AG04449 (cell line): Measurements from ENCODE around the gene IL1RAPL1.

Experiments
- CTCF ChIA-PET: fragments of 350-600 bp; formaldehyde crosslinking; extraction: SDS; loops from one replicate; lab custom pipeline; 2021; ENCODE audit warnings: antibody characterized with exemption; lab: Yijun Ruan, JAX
- POLR2A ChIA-PET: fragments of 400-600, 350-600 bp; formaldehyde crosslinking; extraction: SDS; loops from one replicate; lab custom pipeline; 2020; ENCODE audit warnings: antibody characterized with exemption, inconsistent platforms; lab: Yijun Ruan, JAX
- DNase-seq: peaks from one replicate; pipeline ENCODE4 v3.0.0-alpha.2; 2010; ENCODE audit warnings: low read depth, low spot score
- H3K4me3 ChIP-seq: 2 replicates; pipeline ENCODE4 v1.5.1; 2011; ENCODE audit warnings: low read depth, mild to moderate bottlenecking, control low read depth, low read length
- TF ChIP-seq, protein P1 (sequence below): IDR thresholded peaks from one replicate; pipeline ENCODE4 v1.5.1; 2011; ENCODE audit warnings: mild to moderate bottlenecking, moderate library complexity, low read length, control low read depth, inconsistent platforms; ENCODE audit not compliant: insufficient read depth; ENCODE audit errors: missing control alignments

The IL1RAPL1 gene

DNA sequence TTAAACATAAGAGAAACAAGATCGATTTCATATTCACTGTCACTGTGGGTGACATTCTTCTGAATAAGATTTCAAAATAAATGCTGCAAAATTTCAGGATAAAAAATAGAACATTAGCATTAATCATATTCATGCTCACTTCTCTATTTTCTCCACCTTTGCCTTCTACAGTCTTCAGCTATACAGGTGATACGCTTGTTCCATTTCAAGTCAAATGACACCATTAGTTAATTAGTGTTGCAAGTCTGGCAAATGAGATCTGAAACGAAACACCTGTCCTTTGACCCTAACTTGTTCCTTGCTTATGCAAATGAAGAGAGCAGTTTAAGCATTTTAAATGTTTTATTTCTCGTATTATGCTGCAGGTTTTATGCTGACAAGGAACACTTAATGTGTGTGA is 960.6 kb downstream of the IL1RAPL1 start:
- TF ChIP-seq, protein P1, sequence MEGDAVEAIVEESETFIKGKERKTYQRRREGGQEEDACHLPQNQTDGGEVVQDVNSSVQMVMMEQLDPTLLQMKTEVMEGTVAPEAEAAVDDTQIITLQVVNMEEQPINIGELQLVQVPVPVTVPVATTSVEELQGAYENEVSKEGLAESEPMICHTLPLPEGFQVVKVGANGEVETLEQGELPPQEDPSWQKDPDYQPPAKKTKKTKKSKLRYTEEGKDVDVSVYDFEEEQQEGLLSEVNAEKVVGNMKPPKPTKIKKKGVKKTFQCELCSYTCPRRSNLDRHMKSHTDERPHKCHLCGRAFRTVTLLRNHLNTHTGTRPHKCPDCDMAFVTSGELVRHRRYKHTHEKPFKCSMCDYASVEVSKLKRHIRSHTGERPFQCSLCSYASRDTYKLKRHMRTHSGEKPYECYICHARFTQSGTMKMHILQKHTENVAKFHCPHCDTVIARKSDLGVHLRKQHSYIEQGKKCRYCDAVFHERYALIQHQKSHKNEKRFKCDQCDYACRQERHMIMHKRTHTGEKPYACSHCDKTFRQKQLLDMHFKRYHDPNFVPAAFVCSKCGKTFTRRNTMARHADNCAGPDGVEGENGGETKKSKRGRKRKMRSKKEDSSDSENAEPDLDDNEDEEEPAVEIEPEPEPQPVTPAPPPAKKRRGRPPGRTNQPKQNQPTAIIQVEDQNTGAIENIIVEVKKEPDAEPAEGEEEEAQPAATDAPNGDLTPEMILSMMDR = no peak

DNA sequence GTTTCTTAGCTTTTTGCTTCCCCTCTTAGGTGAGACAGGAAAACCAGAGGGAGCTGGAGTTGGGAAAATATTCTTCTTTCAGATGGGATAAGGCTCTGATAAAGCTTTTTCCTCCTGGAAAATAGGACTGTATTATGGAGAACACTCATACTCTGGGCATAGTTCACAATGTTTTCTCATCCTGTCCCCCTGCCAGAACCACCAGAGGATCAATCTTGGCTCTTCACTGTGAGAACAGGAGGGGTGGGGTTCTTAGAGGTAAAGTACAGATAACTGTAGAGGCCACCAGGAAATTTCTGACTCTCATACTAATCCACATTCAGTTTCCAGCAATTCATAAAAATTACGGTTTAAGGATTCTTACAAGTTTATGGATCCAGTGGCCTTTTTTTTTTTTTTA is 966.3 kb downstream of the IL1RAPL1 start:
- ChIA-PET CTCF (no interaction called here), POLR2A (no interaction called here)
- TF ChIP-seq, protein P1 = no peak
- H3K4me3 ChIP-seq = no peak overlapping the region
- no peak for DNase-seq

More for the DNA sequence above, 960.6 kb downstream of the IL1RAPL1 start:
- no peak overlapping the region for H3K4me3 ChIP-seq
- DNase-seq = no peak
- CTCF ChIA-PET = no interaction called here
- POLR2A ChIA-PET = no interaction called here

DNA sequence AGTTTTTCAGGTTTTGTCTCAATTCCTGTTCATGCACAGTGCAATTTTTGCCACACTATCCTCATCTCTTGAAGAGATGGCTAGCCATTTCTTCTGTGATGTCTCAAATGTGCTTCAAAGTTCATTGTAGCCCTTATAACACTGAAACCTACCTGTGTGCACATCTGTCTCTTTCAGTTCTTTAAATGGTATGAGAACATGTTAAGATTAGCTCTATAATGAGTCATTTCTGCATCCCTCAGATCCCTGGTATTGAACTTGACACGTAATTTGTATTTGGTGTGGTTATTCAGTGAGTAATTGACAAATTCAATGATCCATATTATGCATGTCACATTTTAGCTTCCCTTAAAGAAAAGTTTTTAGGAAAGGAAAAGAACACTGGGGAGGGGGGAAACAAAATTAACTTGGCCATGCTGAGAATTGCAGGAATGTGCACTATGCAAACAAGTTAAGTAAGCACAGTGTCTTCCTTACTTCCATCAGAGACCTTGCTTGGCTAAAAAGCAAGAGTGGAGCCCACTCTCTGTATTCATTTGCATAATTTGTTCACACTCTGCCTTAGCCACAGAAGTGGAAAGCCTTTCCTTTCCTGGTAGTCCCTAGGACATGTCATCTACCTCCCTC is 968.3 kb downstream of the IL1RAPL1 start:
- ChIA-PET CTCF (no interaction called here), POLR2A (no interaction called here)
- TF ChIP-seq, protein P1 = no peak
- DNase-seq = no peak
- no peak overlapping the region for H3K4me3 ChIP-seq

DNA sequence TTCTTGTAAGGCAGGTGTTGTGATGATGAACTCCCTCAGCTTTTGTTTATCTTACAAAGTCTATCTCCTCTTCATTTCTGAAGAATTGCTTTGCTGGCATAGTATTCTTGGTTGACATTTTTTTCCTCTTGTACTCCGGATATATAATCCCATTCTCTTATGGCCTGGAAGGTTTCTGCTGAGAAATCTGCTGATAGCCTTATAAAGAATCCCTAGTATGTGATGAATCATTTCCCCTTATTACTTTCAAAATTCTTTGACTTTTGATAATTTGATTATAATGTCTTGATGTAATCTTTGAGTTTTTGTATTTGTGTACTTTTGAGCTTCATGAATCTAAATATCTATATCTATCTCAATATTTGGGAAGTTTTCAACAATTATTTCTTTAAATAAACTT is 972.8 kb downstream of the IL1RAPL1 start:
- ChIA-PET POLR2A (no interaction called here), CTCF (no interaction called here)
- no peak overlapping the region for H3K4me3 ChIP-seq
- TF ChIP-seq, protein P1 = no peak
- no peak for DNase-seq

DNA sequence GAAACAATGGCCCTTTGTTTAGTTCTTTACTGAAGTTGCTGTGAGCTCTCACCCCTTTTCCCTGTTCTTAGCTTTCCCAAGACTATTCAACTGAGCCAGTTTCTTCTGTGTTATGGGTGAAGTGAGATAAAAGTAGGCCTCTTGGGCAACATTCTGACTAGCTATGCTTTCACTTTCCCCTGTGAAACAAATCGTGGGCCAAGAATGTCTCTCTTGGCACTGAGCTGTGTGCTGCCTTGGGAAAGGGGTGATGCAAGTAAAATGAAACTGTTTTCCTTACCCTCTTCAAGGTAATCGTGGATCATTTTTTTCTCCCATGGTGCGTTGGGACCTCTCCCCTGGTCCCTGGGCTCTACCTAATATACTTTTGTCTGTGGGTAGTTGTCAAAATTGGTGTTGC is 974.2 kb downstream of the IL1RAPL1 start:
- CTCF ChIA-PET = no interaction called here
- POLR2A ChIA-PET = no interaction called here
- DNase-seq = no peak

DNA sequence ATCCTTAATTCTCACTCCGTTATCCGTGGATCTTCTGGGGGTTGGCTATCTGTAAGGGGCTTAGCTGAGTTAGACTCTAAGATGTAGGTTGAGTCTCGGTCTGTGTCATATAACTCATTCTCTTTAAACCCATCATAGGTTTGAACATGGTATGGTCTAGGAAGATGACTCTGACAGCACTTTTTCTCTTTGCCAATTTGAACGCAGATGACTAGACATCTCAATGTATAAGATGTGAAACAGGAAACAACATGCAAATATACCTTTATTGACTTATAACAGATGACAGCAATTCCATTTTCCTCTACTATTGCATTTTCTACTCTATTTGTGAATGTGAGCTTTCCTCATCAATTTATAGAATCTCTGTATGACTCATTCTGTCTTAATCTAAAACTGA is 993.3 kb downstream of the IL1RAPL1 start:
- H3K4me3 ChIP-seq = no peak overlapping the region
- no peak for DNase-seq
- ChIA-PET CTCF (no interaction called here), POLR2A (no interaction called here)
- TF ChIP-seq, protein P1 = no peak

More for the DNA sequence above, 974.2 kb downstream of the IL1RAPL1 start:
- H3K4me3 ChIP-seq = no peak overlapping the region
- TF ChIP-seq, protein P1 = no peak
